DMS53 (cell line): ENCODE data around the gene CCNF.

Experiments
- DNase-seq: peaks from one replicate; lab custom pipeline; 2025; lab: John Stamatoyannopoulos, UW

CCNF gene

GRCh38 chr16:2429034-2429770 lies at the start of gene CCNF:
Gene CCNF, plus strand, starts transcription at chr16:2429447. Its CDS starts 35 bp downstream, at chr16:2429482.
- DNase-seq: peak; percentile 95

GRCh38 chr16:2383501-2383900 lies 45.7 kb upstream of the CCNF start:
- no peak for DNase-seq

GRCh38 chr16:2384426-2384825 lies 44.8 kb upstream of the CCNF start:
- no peak for DNase-seq

GRCh38 chr16:2385190-2385836 lies 43.9 kb upstream of the CCNF start:
- DNase-seq: peak; percentile 88

GRCh38 chr16:2385982-2386381 lies 43.3 kb upstream of the CCNF start:
- DNase-seq: peak; percentile 55

GRCh38 chr16:2386990-2387389 lies 42.3 kb upstream of the CCNF start:
- DNase-seq: peak; percentile 62

GRCh38 chr16:2388139-2388874 lies 40.9 kb upstream of the CCNF start:
- peak; percentile 66 for DNase-seq

- DNase-seq: peak; percentile 97
These were observed 40.3 kb upstream of the CCNF start for GRCh38 chr16:2388875-2389433.

- no peak for DNase-seq
These were observed 37.2 kb upstream of the CCNF start for GRCh38 chr16:2392025-2392424.

GRCh38 chr16:2398520-2398919 lies 30.7 kb upstream of the CCNF start:
- DNase-seq: no peak

- no peak for DNase-seq
These were observed 25.1 kb upstream of the CCNF start for GRCh38 chr16:2404099-2404498.

GRCh38 chr16:2415085-2415484 lies 14.2 kb upstream of the CCNF start:
- DNase-seq: no peak

- DNase-seq: no peak
These were observed 9.2 kb upstream of the CCNF start for GRCh38 chr16:2420035-2420434.

GRCh38 chr16:2422123-2422867 lies 7.0 kb upstream of the CCNF start:
- peak; percentile 34 for DNase-seq

- no peak for DNase-seq
These were observed 4.9 kb upstream of the CCNF start for GRCh38 chr16:2424061-2425007.

- no peak for DNase-seq
These were observed 4.2 kb upstream of the CCNF start for GRCh38 chr16:2425008-2425518.

- no peak for DNase-seq
These were observed 3.3 kb upstream of the CCNF start for GRCh38 chr16:2425825-2426430.

- no peak for DNase-seq
These were observed 2.3 kb upstream of the CCNF start for GRCh38 chr16:2426941-2427361.

GRCh38 chr16:2427526-2427925 lies 1.7 kb upstream of the CCNF start:
- DNase-seq: no peak
